Measurements from ENCODE around the gene PEMT.

PEMT gene

GRCh38 chr17:17528696-17529652, 62.5 kb downstream of the PEMT start:
- no peak for FAIRE-seq

- no peak for FAIRE-seq
Observed at GRCh38 chr17:17527956-17528500, 63.5 kb downstream of the PEMT start.

- no peak for FAIRE-seq
Observed at GRCh38 chr17:17527534-17527933, 64.0 kb downstream of the PEMT start.

DNA sequence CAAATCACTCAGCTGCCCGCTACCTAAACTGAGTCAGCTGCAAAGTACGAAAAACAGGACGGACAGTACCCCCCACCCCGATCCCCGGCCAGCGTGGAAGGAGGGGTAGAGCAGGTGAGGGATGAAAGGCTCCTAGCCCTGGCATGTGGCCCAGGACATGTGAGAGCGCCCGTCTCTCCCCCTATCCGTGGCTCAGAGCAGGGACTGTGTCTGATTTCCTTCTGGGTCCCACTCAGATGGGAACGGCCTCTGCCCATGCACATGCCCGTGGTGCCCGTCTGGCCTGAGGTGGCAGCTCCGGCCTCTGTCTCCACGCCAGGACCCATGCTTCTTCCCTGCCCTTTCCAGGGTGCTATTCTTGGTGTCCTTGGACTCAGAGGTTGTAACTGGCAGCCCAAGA, 65.1 kb downstream of the PEMT start:
- no peak for FAIRE-seq

- FAIRE-seq = no peak
Observed at GRCh38 chr17:17525956-17526355, 65.6 kb downstream of the PEMT start.

- no peak for FAIRE-seq
Observed at GRCh38 chr17:17525311-17525710, 66.2 kb downstream of the PEMT start.

DNA sequence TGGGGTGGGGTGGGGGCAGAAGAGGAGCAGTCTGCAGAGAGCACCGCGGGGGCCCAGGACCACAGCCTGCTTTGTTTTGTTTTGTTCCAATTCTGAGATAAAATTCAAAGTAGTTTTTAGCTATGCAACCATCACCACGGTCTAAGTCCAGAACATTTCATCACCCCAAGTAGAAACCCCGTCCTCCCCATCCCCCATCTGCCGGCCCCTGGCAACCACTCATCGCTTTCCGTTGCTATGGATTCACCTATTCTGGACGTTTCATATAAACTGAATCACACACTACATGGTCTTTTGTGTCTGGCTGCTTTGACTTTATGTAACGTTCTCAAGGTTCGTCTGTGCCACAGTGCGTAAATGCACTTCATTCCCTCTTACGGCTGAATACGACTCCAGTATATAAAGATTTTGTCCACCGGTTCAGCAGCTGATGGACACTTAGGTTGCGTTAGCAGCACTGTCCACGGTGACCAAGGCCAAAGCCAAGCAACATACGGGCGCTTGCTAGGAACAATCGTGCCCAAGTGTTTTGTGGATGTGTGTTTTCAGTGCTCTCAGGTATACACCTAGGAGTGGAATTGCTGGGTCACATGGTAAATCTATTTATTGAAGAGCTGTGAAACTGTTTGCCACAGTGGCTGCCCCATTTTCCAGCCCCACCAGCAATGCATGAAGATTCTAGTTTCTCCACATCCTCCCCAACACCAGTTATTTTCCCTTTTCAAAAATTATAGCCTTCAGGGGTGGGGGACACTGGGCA, 67.6 kb downstream of the PEMT start:
- no peak for FAIRE-seq

GRCh38 chr17:17523001-17523730, 68.3 kb downstream of the PEMT start:
- no peak for FAIRE-seq

GRCh38 chr17:17520599-17521232, 70.8 kb downstream of the PEMT start:
- no peak for FAIRE-seq

GRCh38 chr17:17519886-17520285, 71.6 kb downstream of the PEMT start:
- FAIRE-seq = no peak

- no peak for FAIRE-seq
Observed at GRCh38 chr17:17518951-17519350, 72.6 kb downstream of the PEMT start.

DNA sequence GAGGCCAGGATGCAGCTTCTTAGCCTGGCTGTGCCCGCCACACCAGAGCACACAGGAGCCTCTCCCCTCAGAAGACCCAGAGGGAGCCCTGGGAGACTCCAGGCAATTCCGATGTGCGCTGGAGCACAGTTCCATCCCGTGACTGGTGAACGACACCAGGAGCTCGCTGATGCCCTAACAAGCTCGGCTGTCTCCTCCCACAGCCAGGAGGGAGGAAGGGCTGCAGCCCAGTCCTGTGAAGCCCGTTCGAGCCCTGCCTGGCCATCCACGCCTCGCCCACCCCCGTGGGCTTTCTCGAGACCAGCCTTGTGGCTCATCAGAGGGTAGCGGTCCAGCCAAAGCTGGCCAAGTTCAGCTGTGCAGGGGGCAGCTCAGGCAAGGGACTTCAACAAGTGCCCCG, 73.5 kb downstream of the PEMT start:
- no peak for FAIRE-seq

DNA sequence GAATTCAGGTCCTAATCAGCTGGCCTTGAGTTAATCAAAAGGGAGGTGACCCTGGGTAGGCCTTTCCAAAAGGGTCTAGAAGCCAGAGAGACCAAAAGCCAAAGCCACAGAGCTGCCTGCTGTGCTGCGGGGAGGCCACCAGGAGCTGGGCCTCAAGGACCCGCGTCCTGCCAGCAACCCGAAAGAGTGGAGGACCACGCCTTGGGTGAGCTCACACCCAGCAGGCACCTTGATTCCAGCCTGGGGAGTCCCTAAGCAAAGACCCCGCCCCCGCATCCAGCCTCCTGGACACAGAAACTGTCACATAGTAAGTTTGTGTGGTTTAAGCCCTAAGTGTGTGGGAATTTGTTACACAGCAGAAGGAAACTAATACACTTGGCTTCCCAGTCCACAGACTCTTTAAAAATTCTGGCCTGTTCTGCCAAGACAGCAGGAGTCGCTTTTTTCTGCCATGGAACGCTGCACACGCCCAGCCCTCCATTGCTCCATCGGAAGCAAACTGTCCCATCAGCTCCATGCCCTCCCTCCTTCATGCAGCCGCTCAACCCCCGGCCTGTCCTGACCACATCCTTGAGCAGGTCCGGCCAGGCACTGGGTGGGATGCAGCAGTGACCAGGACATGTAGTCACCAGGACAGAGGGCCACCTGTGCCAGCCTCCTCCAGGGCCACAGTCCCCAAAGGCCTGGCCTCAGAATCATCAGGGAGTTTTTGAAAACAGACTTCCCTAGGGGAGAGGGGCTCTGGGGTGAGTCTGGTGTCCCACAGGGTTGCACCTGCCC, 74.4 kb downstream of the PEMT start:
- no peak for FAIRE-seq

DNA sequence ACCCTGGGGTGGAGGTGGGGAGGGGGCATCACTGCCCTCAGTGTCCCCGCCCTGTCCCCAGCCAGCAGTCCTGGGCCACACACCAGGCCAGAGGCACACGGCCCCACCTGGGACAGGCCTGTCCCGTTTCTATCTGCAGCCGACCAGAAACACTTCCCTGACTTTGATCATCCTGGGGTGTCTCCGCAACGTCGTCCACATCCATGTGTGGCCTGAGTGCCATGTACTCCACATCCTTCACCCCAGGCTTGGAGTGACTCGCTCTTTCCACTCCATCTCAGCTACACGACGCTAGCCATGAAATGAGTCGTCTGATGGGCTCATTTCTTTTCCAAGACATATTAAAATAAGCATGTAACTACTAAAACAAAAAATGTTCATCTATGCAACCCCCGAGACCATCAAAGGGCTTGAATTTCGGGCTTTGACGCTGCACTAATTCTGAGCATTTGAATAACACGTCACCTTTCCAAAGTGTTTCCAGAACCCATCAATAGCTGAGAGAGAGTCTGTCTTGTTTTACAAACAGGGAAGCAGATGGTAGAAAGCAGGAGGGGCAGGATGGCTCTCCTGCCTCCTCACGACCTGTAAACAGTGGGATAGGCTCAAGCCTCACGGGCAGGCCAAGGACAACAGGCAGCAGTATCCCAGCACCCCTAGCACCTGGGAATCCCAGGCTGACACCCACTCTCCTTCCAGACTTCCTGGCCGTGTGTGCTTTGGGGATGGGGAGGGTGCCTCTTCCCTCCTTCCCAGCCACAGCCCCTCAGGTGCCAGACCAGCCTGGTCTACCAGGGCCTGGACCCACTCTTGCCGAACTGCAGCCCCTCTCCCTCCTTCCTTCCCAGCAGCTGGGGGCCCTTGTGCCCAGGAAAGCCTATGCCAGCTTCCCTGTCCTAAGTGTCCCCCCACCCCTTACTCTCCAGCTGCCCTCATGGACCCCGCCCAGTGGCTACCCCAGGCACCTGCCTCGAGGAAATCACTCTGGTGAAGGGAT, 75.3 kb downstream of the PEMT start:
- no peak for FAIRE-seq

DNA sequence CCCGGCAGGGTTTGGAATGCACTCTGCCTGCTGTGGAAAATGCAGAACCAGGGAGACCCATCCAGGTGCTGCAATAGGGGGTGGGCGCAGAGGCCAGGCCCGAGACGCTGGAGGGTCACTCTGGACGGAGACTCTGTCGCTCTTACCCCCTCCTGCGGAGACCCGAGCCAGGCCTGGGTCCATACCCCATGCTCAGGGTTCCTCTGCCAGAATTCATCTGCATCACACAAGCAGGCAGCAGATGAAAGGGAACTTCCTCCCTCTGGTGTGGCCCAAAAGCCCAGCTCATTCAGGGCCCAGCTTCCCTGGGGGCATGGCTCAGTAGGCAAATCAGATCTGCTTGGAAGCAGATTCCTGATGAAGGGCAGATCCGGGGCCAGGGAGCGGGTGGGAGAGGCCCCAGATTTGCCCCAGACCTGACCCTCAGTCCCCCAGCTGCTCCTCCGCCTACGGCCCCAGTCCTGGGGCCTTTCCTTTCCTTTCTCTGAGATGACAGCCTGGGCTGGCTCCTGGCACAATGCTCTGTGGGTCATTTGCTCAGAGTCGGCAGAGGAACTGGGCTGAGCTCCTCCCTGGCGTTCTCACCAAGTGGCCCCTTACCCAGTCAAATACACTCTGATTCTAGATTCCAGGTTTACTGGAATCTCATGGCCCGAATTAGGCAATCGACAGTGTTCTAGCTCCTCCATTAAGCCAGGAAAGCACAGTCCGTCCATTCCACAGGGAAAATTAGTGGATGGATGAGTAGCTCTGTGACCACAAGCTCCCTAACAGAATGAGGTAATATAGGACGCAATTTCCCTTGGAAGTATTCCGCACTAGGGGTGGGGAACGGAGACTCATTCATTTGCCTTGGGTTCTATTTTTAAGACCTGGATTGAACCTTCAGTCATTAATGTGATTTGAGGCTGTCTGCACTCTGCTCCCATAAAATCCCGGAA, 76.2 kb downstream of the PEMT start:
- FAIRE-seq = no peak

- no peak for FAIRE-seq
Observed at GRCh38 chr17:17514361-17514992, 77.0 kb downstream of the PEMT start.

DNA sequence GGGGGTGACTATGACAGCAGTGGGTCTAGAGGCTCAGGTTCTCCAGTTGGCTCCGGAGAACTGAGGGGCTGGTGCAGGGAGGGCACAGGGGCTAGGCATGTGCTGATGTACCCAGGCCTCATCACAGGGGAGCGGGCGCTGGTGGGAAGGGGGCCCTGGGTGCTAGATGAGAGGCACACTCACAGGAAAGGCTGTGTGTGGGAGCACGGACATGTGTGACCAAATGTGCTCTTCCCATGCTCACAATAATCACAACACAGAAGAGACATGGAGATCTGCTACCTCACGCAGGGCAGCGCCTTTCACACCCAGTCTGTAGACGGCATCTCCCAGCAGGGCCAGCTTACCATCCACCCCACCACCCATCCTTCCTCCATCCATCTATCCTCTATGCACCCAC, 77.9 kb downstream of the PEMT start:
- no peak for FAIRE-seq

DNA sequence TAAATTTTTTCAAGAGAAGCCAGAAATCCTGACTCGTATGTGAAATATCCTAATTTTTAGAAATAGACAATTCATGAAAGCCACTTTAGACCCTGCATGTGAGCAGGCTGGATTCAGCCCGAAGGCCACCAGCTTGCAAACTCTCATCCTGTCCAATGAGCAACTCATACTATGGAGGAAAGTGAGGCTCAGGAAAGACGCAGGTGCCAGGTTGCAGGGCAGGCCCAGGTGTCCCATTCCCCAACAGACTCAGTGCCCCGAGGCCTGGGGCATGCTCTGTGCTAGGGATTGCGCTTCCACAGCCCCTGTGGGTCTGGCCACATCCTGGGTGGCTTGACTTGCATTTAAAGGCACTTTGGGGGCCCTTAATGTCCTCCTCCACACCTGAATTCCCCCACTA, 78.6 kb downstream of the PEMT start:
- FAIRE-seq = no peak

Data from TTC549 (cell line).